GM19455 (cell line): ENCODE measurements around the gene DACT2.
"Not testable (repeated sequence)": the region's sequence is repeated elsewhere in the genome, so short reads cannot be mapped to it uniquely, and the experiment has no call there.

Experiments
- ATAC-seq: cut with Tn5 transposase; IDR thresholded peaks from one replicate; pipeline ENCODE4 v1.9.1; 2021; ENCODE audit not compliant: unreplicated experiment

The DACT2 gene

GRCh38 chr6:168328086-168328485 lies 8.5 kb upstream of the DACT2 start:
- ATAC-seq: no peak

GRCh38 chr6:168326294-168327261 lies 7.0 kb upstream of the DACT2 start:
- no peak for ATAC-seq

- no peak for ATAC-seq
These were observed 3.4 kb upstream of the DACT2 start for GRCh38 chr6:168322966-168323365.

- ATAC-seq: no peak
These were observed 1.1 kb upstream of the DACT2 start for GRCh38 chr6:168320634-168321033.

- ATAC-seq: no peak
These were observed 848 bp downstream of the DACT2 start for GRCh38 chr6:168318579-168319278.

- ATAC-seq: no peak
These were observed 1.5 kb downstream of the DACT2 start for GRCh38 chr6:168318090-168318489.

GRCh38 chr6:168315596-168315995 lies 4.0 kb downstream of the DACT2 start:
- no peak for ATAC-seq

- no peak for ATAC-seq
These were observed 4.6 kb downstream of the DACT2 start for GRCh38 chr6:168314948-168315347.

- ATAC-seq: no peak
These were observed 5.6 kb downstream of the DACT2 start for GRCh38 chr6:168314021-168314420.

GRCh38 chr6:168313431-168314011 lies 6.1 kb downstream of the DACT2 start:
- ATAC-seq: no peak

GRCh38 chr6:168312125-168312507 lies 7.5 kb downstream of the DACT2 start:
- not testable (repeated sequence) for ATAC-seq

- ATAC-seq: no peak
These were observed 8.0 kb downstream of the DACT2 start for GRCh38 chr6:168311410-168312124.

GRCh38 chr6:168310945-168311344 lies 8.6 kb downstream of the DACT2 start:
- ATAC-seq: no peak

GRCh38 chr6:168310403-168310802 lies 9.2 kb downstream of the DACT2 start:
- no peak for ATAC-seq

GRCh38 chr6:168309997-168310396 lies 9.6 kb downstream of the DACT2 start:
- no peak for ATAC-seq

- no peak for ATAC-seq
These were observed 10.4 kb downstream of the DACT2 start for GRCh38 chr6:168309183-168309582.

GRCh38 chr6:168308390-168309144 lies 11.0 kb downstream of the DACT2 start:
- ATAC-seq: no peak

GRCh38 chr6:168307695-168308021 lies 11.9 kb downstream of the DACT2 start:
- ATAC-seq: no peak

- ATAC-seq: no peak
These were observed 12.4 kb downstream of the DACT2 start for GRCh38 chr6:168307015-168307694.

- ATAC-seq: no peak
These were observed 13.7 kb downstream of the DACT2 start for GRCh38 chr6:168305863-168306262.
